Panc1 (cell line): Measurements from ENCODE around the gene SPRING1. TPM values are rescaled to one million over a fixed set of nuclear protein-coding genes. Genes with fewer than 3 reads are reported as not detected.

Experiments used
- ATAC-seq: fragments of 200-7000 bp; cut with Tn5 transposase; 2 replicates; pipeline ENCODE4 v1.9.1; 2020; ENCODE audit warnings: mild to moderate bottlenecking, moderate library complexity
- BruUV-seq: library from RNA; stranded (reverse); fragments of 400-500 nt; replicated peaks from 2 replicates; lab custom pipeline; 2021; lab: Mats Ljungman, UMichigan
- CTCF ChIA-PET: fragments of 300-600 bp; sonication (Branson Sonifier 250); formaldehyde crosslinking; loops from one replicate; lab custom pipeline; 2022; ENCODE audit warnings: antibody characterized with exemption; lab: Charles Lee
- POLR2A ChIA-PET: fragments of 300-600 bp; sonication (Branson Sonifier 250); formaldehyde crosslinking; loops from one replicate; lab custom pipeline; 2022; ENCODE audit warnings: antibody characterized with exemption; lab: Charles Lee
- DNase-seq: peaks from one replicate; pipeline ENCODE4 v3.0.0-alpha.2; 2010; ENCODE audit warnings: low read depth, low spot score
- H3K27ac ChIP-seq: 2 replicates; pipeline ENCODE4 v1.5.1; 2011; ENCODE audit warnings: mild to moderate bottlenecking, low read length, inconsistent platforms
- H3K27me3 ChIP-seq: fragments of 200-500 bp; sonication (Bioruptor generic); 2 replicates; pipeline ENCODE4 v1.6.0; 2014; ENCODE audit warnings: low read length, inconsistent platforms; ENCODE audit not compliant: control insufficient read depth, insufficient read depth
- H3K36me3 ChIP-seq: fragments of 200-500 bp; sonication (Bioruptor generic); 2 replicates; pipeline ENCODE4 v1.5.1; 2014; ENCODE audit warnings: inconsistent platforms, mild to moderate bottlenecking, low read length, moderate library complexity; ENCODE audit not compliant: control insufficient read depth, insufficient read depth
- H3K4me1 ChIP-seq: 2 replicates; pipeline ENCODE4 v1.5.1; 2011; ENCODE audit warnings: inconsistent platforms, mild to moderate bottlenecking, low read length, moderate library complexity; ENCODE audit not compliant: control insufficient read depth, insufficient read depth
- H3K4me3 ChIP-seq, 2 experiments: 2 replicates each; pipeline ENCODE4 v1.5.1; 2011 to 2012; ENCODE audit warnings: low read depth in 2 of 2, low read length in 2 of 2, mild to moderate bottlenecking in 2 of 2, inconsistent platforms in 1 of 2, moderate library complexity in 1 of 2
- H3K9me3 ChIP-seq: fragments of 200-500 bp; sonication (Bioruptor generic); 2 replicates; pipeline ENCODE4 v1.5.1; 2014; ENCODE audit warnings: low read depth, mild to moderate bottlenecking, inconsistent platforms, low read length, moderate library complexity; ENCODE audit not compliant: control insufficient read depth, insufficient read depth
- POLR2AphosphoS5 ChIP-seq: IDR thresholded peaks from 2 replicates; pipeline ENCODE4 v1.6.1; 2012; ENCODE audit warnings: mild to moderate bottlenecking, low read depth, low read length, moderate library complexity
- SIN3A ChIP-seq: IDR thresholded peaks from 2 replicates; pipeline ENCODE4 v1.6.1; 2012; ENCODE audit warnings: low read depth, mild to moderate bottlenecking, low read length, moderate library complexity, borderline replicate concordance; ENCODE audit not compliant: insufficient read depth
- TCF7L2 ChIP-seq: IDR thresholded peaks from 2 replicates; pipeline ENCODE4 v1.6.1; 2011; ENCODE audit warnings: mild to moderate bottlenecking, low read depth, low read length, inconsistent platforms
- in situ Hi-C: cut with HindIII; loops from 2 replicates; pipeline ENCODE4 v1.10.0; 2016; ENCODE audit warnings: low sequenced_read_pairs, low pct_unique_long_range_greater_than_20kb
- intact Hi-C: fragments of 100-400 bp; cut with micrococcal nuclease; formaldehyde crosslinking; loops from one replicate; pipeline ENCODE4 v1.10.0; 2022; ENCODE audit not compliant: unreplicated experiment
- total RNA-seq: library from RNA; stranded (reverse); gene quantifications from one replicate; pipeline ENCODE4 v1.2.1, GENCODE V29; 2021; ENCODE audit not compliant: unreplicated experiment
- TF ChIP-seq, protein P1 (sequence below): fragments of 450-650 bp; IDR thresholded peaks from 2 replicates; pipeline ENCODE4 v1.5.1; 2017; ENCODE audit warnings: mild to moderate bottlenecking
- TF ChIP-seq, protein P2 (sequence below), 2 experiments: IDR thresholded peaks; 2 replicates each; pipeline ENCODE4 v1.6.1; 2011 to 2012; ENCODE audit warnings: low read depth in 2 of 2, control low read depth in 1 of 2, low read length in 1 of 2, mild to moderate bottlenecking in 1 of 2, moderate library complexity in 1 of 2; ENCODE audit not compliant: insufficient read depth in 1 of 2

The SPRING1 gene
- total RNA-seq, 1 experiment from 2014 or later: 71.1 TPM

DNA sequence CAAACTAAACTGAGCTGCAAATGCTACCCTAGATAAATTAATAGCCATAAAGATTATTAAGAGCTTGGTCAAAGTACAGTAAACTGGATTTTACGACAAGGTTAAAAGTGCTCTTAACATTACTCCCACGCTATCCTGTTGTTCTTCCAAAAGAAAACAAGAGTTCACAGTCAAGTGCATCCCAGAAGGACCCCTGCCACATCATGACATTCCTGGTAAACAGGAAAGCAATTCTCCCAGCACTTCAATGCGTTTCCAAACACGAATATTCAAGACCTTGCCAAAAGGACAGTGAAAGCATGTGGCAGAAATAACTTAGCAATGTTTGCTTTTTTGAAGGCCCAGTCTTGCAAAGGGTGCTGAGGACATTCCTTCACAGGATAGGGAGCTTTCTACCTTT, 11.2 kb downstream of the SPRING1 start:
- ATAC-seq: no peak
- Histone ChIP-seq H3K27ac (no peak overlapping the region), H3K4me1 (peaks cover 9% of the 10 kb centered on the region), H3K4me3 (no peak overlapping the region), H3K9me3 (no peaks in the 10 kb centered on the region), H3K36me3 (no peaks in the 10 kb centered on the region), H3K27me3 (no peaks in the 10 kb centered on the region)
- BruUV-seq: no TSS peak
- no peak for TF ChIP-seq POLR2AphosphoS5
- TF ChIP-seq, protein P1, sequence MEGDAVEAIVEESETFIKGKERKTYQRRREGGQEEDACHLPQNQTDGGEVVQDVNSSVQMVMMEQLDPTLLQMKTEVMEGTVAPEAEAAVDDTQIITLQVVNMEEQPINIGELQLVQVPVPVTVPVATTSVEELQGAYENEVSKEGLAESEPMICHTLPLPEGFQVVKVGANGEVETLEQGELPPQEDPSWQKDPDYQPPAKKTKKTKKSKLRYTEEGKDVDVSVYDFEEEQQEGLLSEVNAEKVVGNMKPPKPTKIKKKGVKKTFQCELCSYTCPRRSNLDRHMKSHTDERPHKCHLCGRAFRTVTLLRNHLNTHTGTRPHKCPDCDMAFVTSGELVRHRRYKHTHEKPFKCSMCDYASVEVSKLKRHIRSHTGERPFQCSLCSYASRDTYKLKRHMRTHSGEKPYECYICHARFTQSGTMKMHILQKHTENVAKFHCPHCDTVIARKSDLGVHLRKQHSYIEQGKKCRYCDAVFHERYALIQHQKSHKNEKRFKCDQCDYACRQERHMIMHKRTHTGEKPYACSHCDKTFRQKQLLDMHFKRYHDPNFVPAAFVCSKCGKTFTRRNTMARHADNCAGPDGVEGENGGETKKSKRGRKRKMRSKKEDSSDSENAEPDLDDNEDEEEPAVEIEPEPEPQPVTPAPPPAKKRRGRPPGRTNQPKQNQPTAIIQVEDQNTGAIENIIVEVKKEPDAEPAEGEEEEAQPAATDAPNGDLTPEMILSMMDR: no peak
- no peak for TF ChIP-seq SIN3A
- TF ChIP-seq, protein P2, sequence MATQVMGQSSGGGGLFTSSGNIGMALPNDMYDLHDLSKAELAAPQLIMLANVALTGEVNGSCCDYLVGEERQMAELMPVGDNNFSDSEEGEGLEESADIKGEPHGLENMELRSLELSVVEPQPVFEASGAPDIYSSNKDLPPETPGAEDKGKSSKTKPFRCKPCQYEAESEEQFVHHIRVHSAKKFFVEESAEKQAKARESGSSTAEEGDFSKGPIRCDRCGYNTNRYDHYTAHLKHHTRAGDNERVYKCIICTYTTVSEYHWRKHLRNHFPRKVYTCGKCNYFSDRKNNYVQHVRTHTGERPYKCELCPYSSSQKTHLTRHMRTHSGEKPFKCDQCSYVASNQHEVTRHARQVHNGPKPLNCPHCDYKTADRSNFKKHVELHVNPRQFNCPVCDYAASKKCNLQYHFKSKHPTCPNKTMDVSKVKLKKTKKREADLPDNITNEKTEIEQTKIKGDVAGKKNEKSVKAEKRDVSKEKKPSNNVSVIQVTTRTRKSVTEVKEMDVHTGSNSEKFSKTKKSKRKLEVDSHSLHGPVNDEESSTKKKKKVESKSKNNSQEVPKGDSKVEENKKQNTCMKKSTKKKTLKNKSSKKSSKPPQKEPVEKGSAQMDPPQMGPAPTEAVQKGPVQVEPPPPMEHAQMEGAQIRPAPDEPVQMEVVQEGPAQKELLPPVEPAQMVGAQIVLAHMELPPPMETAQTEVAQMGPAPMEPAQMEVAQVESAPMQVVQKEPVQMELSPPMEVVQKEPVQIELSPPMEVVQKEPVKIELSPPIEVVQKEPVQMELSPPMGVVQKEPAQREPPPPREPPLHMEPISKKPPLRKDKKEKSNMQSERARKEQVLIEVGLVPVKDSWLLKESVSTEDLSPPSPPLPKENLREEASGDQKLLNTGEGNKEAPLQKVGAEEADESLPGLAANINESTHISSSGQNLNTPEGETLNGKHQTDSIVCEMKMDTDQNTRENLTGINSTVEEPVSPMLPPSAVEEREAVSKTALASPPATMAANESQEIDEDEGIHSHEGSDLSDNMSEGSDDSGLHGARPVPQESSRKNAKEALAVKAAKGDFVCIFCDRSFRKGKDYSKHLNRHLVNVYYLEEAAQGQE (IDR thresholded peaks at IDR 0.05; ENCODE audit: insufficient read depth in 1 of 2, low read depth in 2 of 2, low read length in 1 of 2): no peak
- no peak for TF ChIP-seq TCF7L2
- in situ Hi-C loops: no loop called here
- intact Hi-C loops: no loop called here
- no peak for DNase-seq
- CTCF ChIA-PET: no interaction called here
- POLR2A ChIA-PET: interaction anchor here (0.6 kb wide), 1 partner anchor 606 kb away, joined by 3 read pairs; no protein-coding TSS in a partner anchor

DNA sequence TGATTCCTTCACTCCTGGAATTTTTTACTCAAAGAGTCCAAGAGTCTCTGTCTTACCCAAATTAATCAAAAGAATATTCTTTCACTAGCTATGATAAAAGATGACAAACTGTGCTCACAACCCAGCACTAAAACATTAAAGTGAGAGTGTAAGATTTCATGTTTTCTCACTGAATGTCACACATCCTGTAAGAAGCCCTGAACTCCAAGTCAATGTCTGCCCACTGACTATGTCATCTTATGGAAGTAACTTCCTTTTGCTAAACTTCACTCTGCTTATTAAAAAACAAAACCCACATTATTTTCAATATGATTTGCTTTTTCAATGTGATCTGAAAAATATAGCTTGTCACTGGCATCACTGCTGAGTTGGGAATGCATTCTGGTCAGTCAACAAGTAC, 15.6 kb downstream of the SPRING1 start:
- intact Hi-C loops (no loop called here), in situ Hi-C loops (no loop called here)
- H3K4me3 ChIP-seq: no peak overlapping the region
- H3K9me3 ChIP-seq: no peaks in the 10 kb centered on the region
- TF ChIP-seq, protein P2 (IDR thresholded peaks at IDR 0.05; ENCODE audit: insufficient read depth in 1 of 2, low read depth in 2 of 2, low read length in 1 of 2): no peak
- TF ChIP-seq TCF7L2 (no peak), SIN3A (no peak), POLR2AphosphoS5 (no peak)
- TF ChIP-seq, protein P1: no peak
- ATAC-seq (no peak), DNase-seq (no peak)
- H3K4me1 ChIP-seq: peaks cover 11% of the 10 kb centered on the region
- H3K27ac ChIP-seq: no peak overlapping the region
- ChIA-PET CTCF (no interaction called here), POLR2A (no interaction called here)
- no TSS peak for BruUV-seq
- H3K36me3 ChIP-seq: no peaks in the 10 kb centered on the region
- no peaks in the 10 kb centered on the region for H3K27me3 ChIP-seq
